Body of pancreas (tissue), 4 donors: ENCODE results near the gene ZNF770.

Experiments
- POLR2A ChIP-seq, 3 donors: fragments of 450-650 bp; IDR thresholded peaks; one replicate each; pipeline ENCODE4 v1.6.1; 2016; ENCODE audit warnings: antibody characterized with exemption in 3 of 3, mild to moderate bottlenecking in 2 of 3
- TF ChIP-seq, protein P1 (sequence below), 7 experiments: fragments of 450-650 bp in 4 of 7; fragments of 200-600 bp in 3 of 7; sonication (generic) in 3 of 7; IDR thresholded peaks; one replicate each; pipeline ENCODE4 v1.5.1; 2016 to 2019; ENCODE audit warnings: antibody characterized with exemption in 7 of 7

GRCh38 chr15:34988027-34988902 is at the start of gene ZNF770:
- TF ChIP-seq, protein P1, sequence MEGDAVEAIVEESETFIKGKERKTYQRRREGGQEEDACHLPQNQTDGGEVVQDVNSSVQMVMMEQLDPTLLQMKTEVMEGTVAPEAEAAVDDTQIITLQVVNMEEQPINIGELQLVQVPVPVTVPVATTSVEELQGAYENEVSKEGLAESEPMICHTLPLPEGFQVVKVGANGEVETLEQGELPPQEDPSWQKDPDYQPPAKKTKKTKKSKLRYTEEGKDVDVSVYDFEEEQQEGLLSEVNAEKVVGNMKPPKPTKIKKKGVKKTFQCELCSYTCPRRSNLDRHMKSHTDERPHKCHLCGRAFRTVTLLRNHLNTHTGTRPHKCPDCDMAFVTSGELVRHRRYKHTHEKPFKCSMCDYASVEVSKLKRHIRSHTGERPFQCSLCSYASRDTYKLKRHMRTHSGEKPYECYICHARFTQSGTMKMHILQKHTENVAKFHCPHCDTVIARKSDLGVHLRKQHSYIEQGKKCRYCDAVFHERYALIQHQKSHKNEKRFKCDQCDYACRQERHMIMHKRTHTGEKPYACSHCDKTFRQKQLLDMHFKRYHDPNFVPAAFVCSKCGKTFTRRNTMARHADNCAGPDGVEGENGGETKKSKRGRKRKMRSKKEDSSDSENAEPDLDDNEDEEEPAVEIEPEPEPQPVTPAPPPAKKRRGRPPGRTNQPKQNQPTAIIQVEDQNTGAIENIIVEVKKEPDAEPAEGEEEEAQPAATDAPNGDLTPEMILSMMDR (IDR thresholded peaks at IDR 0.05), result peak in 3 of 7 experiments; percentile 17 to 44 (median 22)
- TF ChIP-seq POLR2A (IDR thresholded peaks at IDR 0.05), result peak; percentile 59 to 87 (median 81)
